HG02852 (cell line): ENCODE measurements around the gene MLXIPL.
"Not testable (repeated sequence)": the region's sequence is repeated elsewhere in the genome, so short reads cannot be mapped to it uniquely, and the experiment has no call there.

Experiments
- ATAC-seq: cut with Tn5 transposase; IDR thresholded peaks from one replicate; pipeline ENCODE4 v1.9.1; 2021; ENCODE audit warnings: mild to moderate bottlenecking, moderate library complexity; ENCODE audit not compliant: unreplicated experiment

Gene MLXIPL

DNA sequence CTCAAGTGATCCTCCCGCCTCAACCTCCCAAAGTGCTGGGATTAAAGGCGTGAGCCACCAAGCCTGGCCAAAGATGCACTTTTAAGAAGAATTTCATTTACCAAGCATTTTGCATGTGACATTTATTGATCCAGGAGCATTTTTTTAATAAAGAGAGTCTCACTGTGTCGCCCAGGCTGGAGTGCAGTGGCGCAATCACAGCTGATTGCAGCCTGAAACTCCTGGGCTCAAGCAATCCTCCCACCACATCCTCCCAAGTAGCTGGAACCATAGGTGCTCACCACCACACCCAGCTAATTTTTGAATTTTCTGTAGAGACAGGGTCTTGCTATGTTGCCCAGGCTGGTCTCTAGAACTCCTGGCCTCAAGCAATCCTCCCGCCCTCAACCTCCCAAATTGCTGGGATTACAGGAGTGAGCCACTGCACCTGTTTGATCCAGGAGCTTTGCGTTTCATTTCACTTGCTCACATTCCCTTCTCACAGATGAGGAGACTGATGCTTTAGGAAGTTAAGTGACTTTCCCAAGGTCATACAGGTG, 41.6 kb downstream of the MLXIPL start:
- ATAC-seq, result no peak

DNA sequence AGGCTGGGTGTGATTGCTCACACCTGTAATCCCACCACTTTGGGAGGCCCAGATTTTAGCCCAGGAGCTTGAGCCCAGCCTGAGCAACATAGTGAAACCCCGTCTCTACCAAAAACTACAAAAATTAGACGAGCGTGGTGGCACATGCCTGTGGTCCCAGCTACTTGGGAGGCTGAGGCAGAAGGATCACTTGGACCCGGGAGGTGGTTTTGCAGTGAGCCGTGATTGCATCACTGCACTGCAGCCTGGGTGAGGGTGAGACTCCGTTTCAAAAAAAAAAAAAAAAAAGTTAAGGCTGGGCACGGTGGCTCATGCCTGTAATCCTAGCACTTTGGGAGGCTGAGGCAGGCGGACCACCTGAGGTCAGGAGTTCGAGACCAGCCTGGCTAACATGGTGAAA, 43.3 kb downstream of the MLXIPL start:
- ATAC-seq, result not testable (repeated sequence)

DNA sequence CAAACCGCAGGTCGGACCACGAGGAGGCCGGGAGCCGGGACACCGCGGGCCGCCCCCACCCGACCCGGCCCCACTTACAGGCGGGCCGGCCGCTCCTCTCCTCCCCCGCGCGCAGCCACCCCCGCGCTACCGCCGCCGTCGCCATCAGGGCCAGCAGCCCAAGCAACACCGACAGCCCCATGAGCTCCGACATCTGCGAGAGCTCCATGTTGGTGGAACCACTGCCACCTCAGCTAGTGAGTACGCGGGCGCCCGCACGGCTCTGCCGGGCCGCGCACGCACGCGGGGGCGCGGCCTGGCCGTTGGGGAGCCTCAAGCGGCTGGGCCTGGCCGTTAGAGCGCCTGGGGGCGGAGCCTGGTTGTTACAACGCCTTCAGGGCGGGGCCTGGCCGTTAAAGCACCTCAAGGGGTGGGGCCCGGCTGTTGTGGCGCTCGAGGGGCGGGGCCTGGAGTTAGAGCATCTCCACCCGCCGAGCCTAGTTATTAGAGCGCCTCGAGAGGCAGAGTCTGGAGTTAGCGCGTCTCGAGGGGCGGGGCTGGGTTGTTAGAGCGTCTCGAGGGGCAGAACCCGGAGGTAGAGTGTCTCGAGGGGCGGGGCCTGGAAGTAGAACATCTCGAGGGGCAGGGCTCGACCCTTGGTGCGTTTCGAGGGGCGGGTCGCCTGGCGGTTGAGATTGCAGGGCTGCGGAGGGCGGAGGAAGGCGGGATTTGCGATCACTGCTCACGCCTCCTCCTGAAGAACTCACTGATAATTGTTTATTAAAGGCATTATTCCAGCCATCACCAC, 45.8 kb downstream of the MLXIPL start, which contains the start of gene TBL2:
TSS of gene TBL2 (minus strand) at position 238 of the 787 bp plus-strand sequence. CDS start at position 208, 30 bp downstream.
- ATAC-seq, result peak; percentile 82

DNA sequence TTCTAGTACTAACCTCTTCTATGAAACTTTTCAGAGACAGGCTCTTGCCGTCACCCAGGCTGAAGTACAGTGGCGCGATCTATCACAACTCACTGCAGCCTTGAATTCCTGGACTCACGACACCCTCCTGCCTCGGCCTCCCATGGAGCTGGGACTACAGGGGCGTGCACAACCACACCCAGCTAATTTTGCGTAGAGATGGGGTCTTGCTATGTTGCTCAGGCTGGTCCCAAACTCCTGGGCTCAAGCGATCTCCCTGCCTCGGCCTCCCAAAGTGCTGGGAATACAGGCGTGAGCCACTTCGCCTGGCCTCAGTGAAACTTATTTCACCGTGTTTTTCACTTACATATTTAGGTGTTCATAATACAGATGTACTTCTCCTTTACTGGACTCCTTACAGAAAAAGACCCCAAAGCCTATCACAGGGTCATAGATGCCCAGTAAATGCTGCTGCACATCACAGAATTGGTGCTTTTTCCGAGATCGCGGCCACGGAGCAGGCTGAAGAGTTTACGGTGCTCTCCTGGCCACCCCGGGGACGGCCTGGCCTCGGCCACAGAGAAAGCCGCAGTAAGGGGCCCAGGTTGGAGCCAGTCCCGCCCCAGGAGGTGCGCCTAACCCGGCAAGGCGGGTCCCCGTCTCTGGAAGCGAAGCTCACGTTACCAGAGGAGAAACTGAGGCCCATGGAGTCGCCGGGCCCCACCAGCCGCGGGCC, 46.5 kb downstream of the MLXIPL start:
- peak; percentile 27 for ATAC-seq

- ATAC-seq, result no peak
These were observed 50.5 kb downstream of the MLXIPL start for GRCh38 chr7:73573791-73574190.

DNA sequence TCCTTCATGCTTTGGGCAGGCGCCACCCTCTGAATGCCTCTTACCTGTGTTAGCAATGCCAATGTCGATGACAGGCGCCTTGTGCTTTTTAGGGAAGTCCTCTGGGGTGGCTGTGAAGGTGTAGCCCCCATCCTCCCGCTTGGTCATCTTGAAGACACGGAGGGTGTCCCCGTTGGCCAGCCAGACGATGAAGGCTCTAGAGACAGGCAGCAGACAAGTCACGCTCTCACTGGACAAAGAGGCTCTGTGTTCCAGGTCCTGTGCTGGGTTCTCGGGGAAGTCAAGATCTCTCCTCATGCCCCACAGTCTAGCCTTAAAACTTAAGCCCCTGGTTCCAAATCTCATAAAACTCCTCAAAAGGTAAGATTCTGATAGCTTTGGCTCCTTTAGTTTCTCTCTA, 51.0 kb downstream of the MLXIPL start:
- no peak for ATAC-seq

GRCh38 chr7:73572767-73573186, 51.5 kb downstream of the MLXIPL start:
- ATAC-seq, result no peak

DNA sequence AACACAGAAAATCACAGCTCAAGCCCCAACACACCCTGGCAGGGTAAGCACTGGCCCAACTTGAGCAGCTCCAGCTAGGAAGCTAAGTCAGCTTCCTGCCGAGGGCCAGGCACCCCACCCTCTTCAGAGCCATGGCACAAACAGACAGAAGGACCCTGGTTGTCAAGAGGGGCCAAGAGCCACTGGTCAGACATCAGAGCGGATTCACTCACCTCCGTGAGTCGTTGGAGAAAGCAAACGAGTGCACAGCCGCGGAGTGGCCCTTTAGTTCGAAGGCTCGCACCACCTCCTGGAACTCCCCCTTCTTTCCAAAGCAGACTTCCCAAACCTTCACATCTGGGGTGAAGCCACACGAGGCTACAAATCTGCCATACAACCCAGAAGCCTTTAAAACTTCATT, 53.3 kb downstream of the MLXIPL start:
- ATAC-seq, result no peak

- no peak for ATAC-seq
These were observed 53.8 kb downstream of the MLXIPL start for GRCh38 chr7:73570521-73570920.

DNA sequence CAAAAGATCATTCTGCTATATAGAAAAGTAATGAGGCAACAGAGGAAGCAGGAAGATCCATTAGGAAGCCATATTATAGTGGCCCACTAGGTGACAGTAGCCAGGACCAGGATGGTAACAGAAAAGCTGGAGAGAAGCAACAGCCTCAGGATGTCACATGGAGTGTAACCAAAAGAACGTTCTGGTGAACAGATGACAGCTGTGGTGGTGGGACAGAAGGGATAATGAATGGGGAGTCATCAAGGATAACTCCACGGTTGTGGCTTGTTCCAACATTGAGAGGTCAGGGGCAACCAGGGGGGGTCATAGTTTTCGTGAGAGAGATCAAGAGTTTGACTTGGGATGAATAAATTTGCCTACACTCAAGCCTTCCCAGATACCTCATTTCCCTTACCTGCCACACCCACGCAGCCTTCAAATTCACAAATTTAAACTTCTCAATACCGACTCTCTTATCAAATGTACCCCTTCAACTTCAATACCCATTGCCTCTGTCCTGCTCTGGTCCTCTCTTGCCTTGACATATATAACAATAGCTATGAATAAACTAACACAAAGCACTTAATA, 55.2 kb downstream of the MLXIPL start:
- no peak for ATAC-seq

DNA sequence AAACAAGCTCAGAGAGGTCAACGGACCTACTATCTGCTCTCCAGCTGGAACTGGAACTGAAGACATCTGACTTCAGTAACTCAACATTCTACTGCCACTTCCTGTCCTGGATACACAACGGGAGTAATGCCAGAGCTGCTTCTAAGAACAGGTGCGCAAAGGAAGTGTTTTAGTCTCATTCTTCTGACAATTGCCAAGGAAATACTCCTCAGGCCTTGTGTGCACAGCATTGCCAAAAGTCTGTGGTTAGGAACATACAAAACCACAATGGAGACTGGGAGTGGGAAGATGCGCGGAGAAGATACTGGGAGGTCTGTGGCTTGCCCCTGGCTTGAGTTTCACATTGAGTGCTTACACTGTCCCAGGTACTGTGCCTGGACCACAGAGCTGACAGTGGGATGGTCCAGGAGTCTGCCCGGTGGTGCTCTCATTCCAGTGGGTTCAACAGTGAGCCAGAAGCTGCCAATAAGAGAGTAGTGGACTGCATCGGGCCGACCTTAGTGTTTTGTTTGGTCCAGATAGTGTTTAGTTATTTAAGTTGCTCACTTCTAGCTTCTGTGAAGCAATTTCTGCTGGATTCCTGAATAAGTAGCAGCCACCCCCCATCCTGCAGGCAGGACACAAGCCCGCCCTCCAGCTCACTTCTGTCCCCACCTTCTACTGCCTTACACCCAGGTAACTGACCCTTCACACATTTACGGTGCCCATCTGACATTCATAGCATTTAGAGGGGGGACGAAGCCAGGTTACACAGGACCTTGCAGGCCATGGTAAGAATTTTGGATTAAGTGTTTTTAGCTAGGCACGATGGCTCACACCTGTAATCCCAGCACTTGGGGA, 56.3 kb downstream of the MLXIPL start:
- no peak for ATAC-seq

DNA sequence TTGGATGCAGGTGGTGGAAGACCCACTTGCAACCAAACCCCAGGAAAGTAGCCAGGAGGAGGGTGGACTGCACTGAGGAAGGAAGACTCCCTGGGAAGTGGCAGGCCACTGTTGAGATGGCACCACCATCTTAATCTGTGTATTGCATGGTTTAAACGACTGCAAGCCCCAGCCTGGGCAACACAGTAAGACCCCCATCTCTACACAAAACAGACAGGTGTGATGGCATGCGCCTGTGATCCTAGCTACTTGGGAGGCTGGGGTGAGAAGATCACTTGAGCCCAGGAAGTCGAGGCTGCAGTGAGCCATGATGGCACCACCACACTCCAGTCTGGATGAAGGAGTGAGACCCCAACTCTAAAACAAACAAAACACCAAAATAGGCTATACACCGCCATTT, 57.2 kb downstream of the MLXIPL start:
- no peak for ATAC-seq

GRCh38 chr7:73566431-73566830, 57.9 kb downstream of the MLXIPL start:
- ATAC-seq, result not testable (repeated sequence)

- no peak for ATAC-seq
These were observed 58.5 kb downstream of the MLXIPL start for GRCh38 chr7:73565675-73566340.

- no peak for ATAC-seq
These were observed 64.0 kb downstream of the MLXIPL start for GRCh38 chr7:73560109-73560835.

DNA sequence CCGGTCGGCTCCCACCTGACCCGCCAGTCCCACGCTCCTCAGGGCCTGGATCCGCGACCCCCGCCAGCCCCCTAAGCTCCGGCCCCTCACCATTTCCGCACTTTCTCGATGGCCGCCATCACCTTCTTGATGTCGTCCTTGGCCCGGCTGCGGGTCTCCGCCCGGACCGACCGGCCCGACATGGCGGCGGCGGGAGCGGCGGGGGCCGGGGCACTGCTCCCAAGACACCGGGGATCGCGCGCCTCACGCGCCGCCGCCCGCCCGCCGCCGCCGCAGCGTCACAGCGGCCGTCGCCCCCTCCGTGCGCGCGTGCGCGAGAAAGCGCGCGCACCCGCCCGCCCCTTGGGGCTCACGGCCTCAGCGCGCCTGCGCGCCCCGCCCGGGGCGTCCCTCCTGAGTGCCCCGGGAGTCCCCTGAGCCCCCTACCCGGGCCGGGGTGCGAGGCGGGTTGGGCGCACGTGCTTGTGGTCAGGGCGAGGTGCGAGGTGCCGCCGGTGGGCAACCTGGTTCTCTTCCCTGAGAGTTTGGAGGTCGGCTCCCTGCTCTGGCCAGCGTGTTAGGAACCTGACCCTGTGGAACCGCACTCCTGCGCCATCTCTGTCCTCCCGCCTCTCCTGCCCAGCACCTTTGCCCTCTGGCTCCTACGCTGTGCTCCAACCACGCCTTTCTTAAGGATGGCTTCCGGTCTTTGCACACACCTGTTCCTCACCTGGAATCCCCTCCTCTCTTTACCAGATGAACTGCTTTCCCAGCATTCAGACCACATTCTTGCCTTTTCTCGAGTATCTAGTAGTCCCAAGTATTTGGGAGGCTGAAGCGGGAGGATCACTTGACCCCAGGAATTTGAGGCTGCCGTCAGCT, 66.7 kb downstream of the MLXIPL start, which contains the start of gene BCL7B:
TSS of gene BCL7B (minus strand) at position 294 of the 861 bp plus-strand sequence. CDS start at position 182, 112 bp downstream.
- peak; percentile 51 for ATAC-seq

- ATAC-seq, result peak; percentile 86
These were observed 67.3 kb downstream of the MLXIPL start for GRCh38 chr7:73557108-73557396.
